MV-4-11 (cell line): ENCODE measurements around the gene CCDC78.

Experiments
- DNase-seq: peaks from one replicate; lab custom pipeline; 2025; lab: John Stamatoyannopoulos, UW

CCDC78 gene

GRCh38 chr16:726438-727290 is at the start of gene CCDC78, which contains the start of gene HAGHL:
TSS of gene CCDC78 (minus strand) at chr16:726443. CDS start at chr16:726367, 76 bp downstream.
TSS of gene HAGHL (plus strand) at chr16:727106. CDS start at chr16:727510, 404 bp downstream.
- peak; percentile 79 for DNase-seq

GRCh38 chr16:775236-775796 is 49.1 kb upstream of the CCDC78 start:
- DNase-seq: no peak

GRCh38 chr16:774086-775001 is 48.1 kb upstream of the CCDC78 start:
- no peak for DNase-seq

GRCh38 chr16:772959-773358 is 46.7 kb upstream of the CCDC78 start:
- DNase-seq: no peak

GRCh38 chr16:770411-770810 is 44.2 kb upstream of the CCDC78 start:
- DNase-seq: no peak

DNA sequence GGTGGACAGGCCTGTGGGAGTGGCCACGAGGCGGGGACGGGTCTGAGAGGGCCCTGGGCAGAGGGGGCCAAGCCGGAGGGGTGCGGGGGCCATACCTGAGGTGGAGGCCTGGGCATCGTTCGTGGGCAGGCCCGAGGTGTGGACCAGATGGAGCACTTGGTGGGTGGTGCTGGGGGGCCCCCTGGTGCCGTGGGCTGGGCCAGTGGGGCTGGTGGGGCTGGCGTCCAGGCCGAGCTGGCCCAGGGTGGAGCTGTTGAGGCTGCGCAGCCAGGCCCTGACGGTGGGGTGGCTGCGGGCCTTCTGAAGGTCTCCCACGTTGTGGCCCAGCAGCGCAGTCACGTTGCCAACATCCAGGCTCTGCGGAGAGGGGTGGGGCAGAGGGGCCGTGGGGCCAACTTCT is 43.7 kb upstream of the CCDC78 start:
- no peak for DNase-seq

DNA sequence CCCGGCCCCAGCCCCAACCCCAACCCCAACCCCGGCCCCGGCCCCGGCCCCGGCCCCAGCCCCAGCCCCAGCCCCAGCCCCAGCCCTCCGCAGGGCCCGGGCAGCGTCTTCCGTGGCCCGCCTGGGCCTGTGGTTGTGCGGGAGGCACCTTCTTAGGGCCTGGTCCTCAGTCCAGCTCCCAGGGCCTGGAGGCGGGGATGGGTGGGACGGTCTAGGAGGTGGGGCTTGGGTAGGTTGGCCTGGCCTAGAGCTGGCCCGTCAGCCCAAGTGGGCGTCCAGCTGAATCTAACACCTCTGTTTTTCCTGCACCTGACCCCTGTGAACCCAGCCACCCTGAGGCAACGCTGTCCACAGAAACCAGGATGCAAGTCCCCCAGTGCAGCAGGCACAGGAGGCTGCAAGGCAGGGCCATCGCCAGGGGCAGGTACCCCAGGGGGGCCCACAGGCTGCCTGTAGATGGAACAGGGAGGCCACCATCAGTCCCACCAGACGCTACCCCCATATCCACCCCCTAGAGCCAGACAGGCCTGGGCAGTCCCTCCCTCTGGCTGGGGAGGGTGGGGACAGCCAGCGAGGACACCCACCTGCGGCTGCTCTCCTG is 43.0 kb upstream of the CCDC78 start:
- no peak for DNase-seq

- DNase-seq: no peak
These were observed 42.2 kb upstream of the CCDC78 start for GRCh38 chr16:768428-768827.

DNA sequence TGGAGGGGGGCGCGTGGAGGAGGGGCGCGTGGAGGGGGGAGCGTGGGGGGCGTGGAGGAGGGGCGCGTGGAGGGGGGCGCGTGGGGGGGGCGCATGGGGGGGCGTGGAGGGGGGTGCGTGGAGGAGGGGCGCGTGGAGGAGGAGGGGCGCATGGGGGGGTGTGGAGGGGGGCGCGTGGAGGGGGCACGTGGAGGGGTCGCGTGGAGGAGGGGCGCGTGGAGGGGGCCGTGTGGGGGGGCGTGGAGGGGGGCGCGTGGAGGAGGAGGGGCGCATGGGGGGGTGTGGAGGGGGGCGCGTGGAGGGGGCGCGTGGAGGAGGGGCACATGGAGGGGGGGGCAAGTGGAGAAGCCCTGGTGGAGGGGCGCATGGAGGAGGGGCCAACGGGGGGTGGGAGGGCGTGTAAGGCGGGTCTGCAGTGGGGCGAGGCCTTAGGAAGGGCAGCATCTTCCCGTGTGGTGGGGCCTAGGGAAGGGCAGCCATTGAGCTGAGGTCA is 41.5 kb upstream of the CCDC78 start:
- no peak for DNase-seq

- DNase-seq: no peak
These were observed 40.8 kb upstream of the CCDC78 start for GRCh38 chr16:766820-767640.

DNA sequence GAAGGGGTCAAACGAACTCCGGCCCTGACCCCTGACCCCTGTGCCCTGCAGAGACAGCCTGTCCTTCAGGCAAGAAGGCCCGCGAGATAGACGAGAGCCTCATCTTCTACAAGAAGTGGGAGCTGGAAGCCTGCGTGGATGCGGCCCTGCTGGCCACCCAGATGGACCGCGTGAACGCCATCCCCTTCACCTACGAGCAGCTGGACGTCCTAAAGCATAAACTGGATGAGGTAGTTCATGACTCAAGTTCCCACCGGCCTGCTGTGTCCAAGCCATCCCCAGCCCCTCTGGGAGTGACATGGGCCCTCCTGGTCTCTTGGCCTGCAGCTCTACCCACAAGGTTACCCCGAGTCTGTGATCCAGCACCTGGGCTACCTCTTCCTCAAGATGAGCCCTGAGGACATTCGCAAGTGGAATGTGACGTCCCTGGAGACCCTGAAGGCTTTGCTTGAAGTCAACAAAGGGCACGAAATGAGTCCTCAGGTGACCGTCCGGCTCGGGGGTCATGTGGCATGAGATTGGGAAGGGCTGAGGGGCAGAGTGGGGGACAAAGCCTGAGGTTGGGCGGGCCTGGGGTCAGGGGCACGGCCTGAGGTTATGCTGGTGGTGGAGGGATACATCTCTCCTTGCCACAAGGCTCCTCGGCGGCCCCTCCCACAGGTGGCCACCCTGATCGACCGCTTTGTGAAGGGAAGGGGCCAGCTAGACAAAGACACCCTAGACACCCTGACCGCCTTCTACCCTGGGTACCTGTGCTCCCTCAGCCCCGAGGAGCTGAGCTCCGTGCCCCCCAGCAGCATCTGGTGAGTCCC is 40.0 kb upstream of the CCDC78 start:
- no peak for DNase-seq

- DNase-seq: no peak
These were observed 39.2 kb upstream of the CCDC78 start for GRCh38 chr16:765488-765865.

GRCh38 chr16:764848-765487 is 38.7 kb upstream of the CCDC78 start:
- DNase-seq: no peak

DNA sequence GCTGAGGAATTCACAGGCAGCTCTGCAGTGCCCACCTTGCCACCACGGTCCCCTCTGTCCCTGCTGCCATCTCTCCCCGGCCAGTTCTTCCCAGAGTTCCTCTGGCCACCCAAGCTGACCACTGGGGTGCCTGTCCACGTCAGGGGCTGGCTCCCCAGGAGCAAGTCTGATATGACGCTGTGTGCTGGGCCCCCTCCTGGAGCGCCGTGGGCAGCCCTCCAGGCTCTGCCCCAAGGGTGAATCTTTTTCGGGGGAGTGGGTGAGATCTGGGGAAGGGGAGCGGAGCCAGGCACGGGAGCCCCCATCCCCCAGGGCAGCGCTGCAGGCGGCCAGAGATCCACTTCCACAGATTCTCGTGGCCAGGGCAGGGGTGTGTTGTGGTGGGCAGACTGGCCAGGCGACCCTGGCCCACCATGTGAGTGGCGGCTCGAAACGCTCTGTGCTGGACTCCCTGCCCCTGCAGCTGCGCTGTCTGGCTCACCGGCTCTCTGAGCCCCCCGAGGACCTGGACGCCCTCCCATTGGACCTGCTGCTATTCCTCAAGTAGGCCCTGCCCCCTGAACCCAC is 38.0 kb upstream of the CCDC78 start:
- no peak for DNase-seq

GRCh38 chr16:763369-764183 is 37.3 kb upstream of the CCDC78 start:
- no peak for DNase-seq

DNA sequence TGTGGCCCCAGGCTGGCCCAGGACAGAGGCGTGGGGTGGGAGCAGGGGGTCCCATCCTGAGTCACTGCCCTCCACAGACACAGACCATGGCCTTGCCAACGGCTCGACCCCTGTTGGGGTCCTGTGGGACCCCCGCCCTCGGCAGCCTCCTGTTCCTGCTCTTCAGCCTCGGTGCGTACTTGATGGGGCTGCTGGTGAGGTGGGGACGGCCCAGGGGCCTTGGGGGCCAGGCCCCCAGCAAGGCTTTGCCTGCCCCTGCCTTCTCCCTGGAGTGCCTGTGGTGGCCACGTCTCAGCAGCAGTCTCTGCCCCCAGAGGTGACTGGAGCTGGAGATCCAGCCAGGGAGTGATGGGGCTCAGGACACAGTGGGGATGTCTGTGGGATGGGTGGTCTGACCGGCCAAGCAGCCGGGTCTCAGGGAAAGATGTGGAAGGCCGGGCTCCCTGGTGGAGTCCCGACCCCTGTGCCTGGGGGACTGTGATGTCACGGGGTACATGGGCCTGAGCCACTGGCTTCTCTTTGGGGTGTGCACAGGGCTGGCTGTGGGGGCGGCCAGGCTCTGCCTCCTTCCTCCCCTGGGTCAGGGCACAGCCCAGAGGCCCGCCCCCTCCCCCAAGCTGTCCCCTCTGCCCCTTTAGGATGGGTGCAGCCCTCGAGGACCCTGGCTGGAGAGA is 36.5 kb upstream of the CCDC78 start:
- no peak for DNase-seq

- DNase-seq: no peak
These were observed 35.6 kb upstream of the CCDC78 start for GRCh38 chr16:761625-762513.
